ENCODE data around the gene PLA2G3. TPM values are rescaled to one million over a fixed set of nuclear protein-coding genes. Genes with fewer than 3 reads are reported as not detected.

The PLA2G3 gene
- total RNA-seq, 1 experiment from 2014 or later = 8.2 TPM

GRCh38 chr22:31162015-31162765 is 21.9 kb upstream of the PLA2G3 start:
- H3K27ac ChIP-seq (ENCODE audit: insufficient read length, low read depth, low read length) = no peak overlapping the region
- no peak overlapping the region for H3K4me3 Mint-ChIP-seq
- H3K4ac ChIP-seq (ENCODE audit: low read depth, low read length) = no peak overlapping the region
- peaks cover 3% of the 10 kb centered on the region for H3K79me1 ChIP-seq (ENCODE audit: insufficient read depth, low read depth, low read length, poor library complexity, severe bottlenecking)
- no peak overlapping the region for H3K4me2 ChIP-seq (ENCODE audit: insufficient read depth, insufficient read length, low read length)
- H2AFZ ChIP-seq (ENCODE audit: low read length) = no peak overlapping the region
- no peak for DNase-seq
- no peaks in the 10 kb centered on the region for H3K27me3 ChIP-seq (ENCODE audit: insufficient read depth, low read length)
- no peak overlapping the region for H3K9ac ChIP-seq (ENCODE audit: extremely low read depth, insufficient read length, low read length)
- H3K36me3 Mint-ChIP-seq (ENCODE audit: insufficient read depth in 1 of 3, low read depth in 3 of 3) = peaks cover 4 to 19% (median 4%) of the 10 kb centered on the region in 3 experiments; a peak in 5 of 7 replicates
- H2AK5ac ChIP-seq (ENCODE audit: insufficient read length, low read length) = no peak overlapping the region
- H2BK20ac ChIP-seq (ENCODE audit: low read depth, low read length, poor library complexity, severe bottlenecking) = no peak overlapping the region
- no peak overlapping the region for H3T11ph ChIP-seq (ENCODE audit: low read length)
- H4K8ac ChIP-seq (replicated peaks; ENCODE audit: insufficient read length, low read depth, low read length) = no peak overlapping the region
- peaks cover 28% of the 10 kb centered on the region for H3K27me3 Mint-ChIP-seq (ENCODE audit: low read depth)
- H3K56ac ChIP-seq (ENCODE audit: insufficient read length, low read depth, low read length) = no peak overlapping the region
- H4K91ac ChIP-seq (ENCODE audit: insufficient read length, low read depth, low read length) = no peak overlapping the region
- no peak overlapping the region for H2BK120ac ChIP-seq (ENCODE audit: low read depth, low read length, poor library complexity, severe bottlenecking)
- peaks cover 2% of the 10 kb centered on the region; the same call in 1 of the 2 replicates for H3K4me1 ChIP-seq (ENCODE audit: insufficient read depth, low read length)
- no peak overlapping the region for H2BK12ac ChIP-seq (ENCODE audit: insufficient read length, low read depth, low read length)
- no peaks in the 10 kb centered on the region for H4K20me1 ChIP-seq (ENCODE audit: control insufficient read depth, insufficient read depth, insufficient read length)
- H2BK5ac ChIP-seq (ENCODE audit: insufficient read length, low read length) = no peak overlapping the region
- H2BK15ac ChIP-seq (ENCODE audit: low read depth, low read length) = no peak overlapping the region
- no peaks in the 10 kb centered on the region for H3K9me3 ChIP-seq (ENCODE audit: control insufficient read depth, low read depth, low read length)
- no peak overlapping the region for H3K18ac ChIP-seq (ENCODE audit: insufficient read length, low read depth, low read length)
- no peak overlapping the region for H3K14ac ChIP-seq (ENCODE audit: insufficient read depth, low read length)
- peaks cover 8 to 9% of the 10 kb centered on the region in 2 experiments for H3K4me1 Mint-ChIP-seq
- no CpG with 5 or more reads among the region's 5 CpGs for WGBS (ENCODE audit: extremely low coverage, insufficient read length, low lambda C conversion rate)
- H3K9me3 Mint-ChIP-seq = no peaks in the 10 kb centered on the region
- peaks cover 3% of the 10 kb centered on the region for H3K79me2 ChIP-seq (ENCODE audit: insufficient read depth, low read length)
- H3K23me2 ChIP-seq (ENCODE audit: insufficient read length, low read depth, low read length, poor library complexity, severe bottlenecking) = peaks cover 5% of the 10 kb centered on the region
- no peak overlapping the region for H3K23ac ChIP-seq (ENCODE audit: insufficient read length, low read depth, low read length)
- H4K5ac ChIP-seq (ENCODE audit: insufficient read length, low read depth, low read length) = no peak overlapping the region
- TF ChIP-seq CTCF (conservative IDR thresholded peaks at IDR 0.05) = no peak
- no peak overlapping the region for H3K27ac Mint-ChIP-seq
